GM19372 (cell line): ENCODE measurements around the gene FBXO11.
"Not testable (repeated sequence)": the region's sequence is repeated elsewhere in the genome, so short reads cannot be mapped to it uniquely, and the experiment has no call there.

Experiments used
- ATAC-seq: cut with Tn5 transposase; IDR thresholded peaks from one replicate; pipeline ENCODE4 v1.9.1; 2021; ENCODE audit warnings: mild to moderate bottlenecking, low read depth, moderate library complexity; ENCODE audit not compliant: unreplicated experiment

The FBXO11 gene

DNA sequence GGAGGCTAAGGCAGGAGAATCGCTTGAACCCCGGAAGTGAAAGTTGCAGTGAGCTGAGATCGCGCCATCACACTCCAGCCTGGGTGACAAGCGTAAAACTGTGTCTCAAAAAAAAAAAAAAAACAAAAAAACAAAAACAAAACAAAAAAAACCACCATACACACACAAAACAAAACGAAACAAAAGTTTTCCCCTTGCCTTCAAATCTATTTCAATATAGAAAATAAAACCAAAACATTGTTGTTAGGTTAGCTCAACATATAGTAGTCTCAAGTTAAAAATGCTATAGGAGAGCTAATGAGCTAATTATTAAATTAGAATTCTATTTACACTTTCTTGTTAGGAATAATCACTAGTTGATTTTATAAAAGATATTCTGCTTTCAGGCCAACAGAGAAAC lies 43.3 kb downstream of the FBXO11 start:
- ATAC-seq, result no peak

DNA sequence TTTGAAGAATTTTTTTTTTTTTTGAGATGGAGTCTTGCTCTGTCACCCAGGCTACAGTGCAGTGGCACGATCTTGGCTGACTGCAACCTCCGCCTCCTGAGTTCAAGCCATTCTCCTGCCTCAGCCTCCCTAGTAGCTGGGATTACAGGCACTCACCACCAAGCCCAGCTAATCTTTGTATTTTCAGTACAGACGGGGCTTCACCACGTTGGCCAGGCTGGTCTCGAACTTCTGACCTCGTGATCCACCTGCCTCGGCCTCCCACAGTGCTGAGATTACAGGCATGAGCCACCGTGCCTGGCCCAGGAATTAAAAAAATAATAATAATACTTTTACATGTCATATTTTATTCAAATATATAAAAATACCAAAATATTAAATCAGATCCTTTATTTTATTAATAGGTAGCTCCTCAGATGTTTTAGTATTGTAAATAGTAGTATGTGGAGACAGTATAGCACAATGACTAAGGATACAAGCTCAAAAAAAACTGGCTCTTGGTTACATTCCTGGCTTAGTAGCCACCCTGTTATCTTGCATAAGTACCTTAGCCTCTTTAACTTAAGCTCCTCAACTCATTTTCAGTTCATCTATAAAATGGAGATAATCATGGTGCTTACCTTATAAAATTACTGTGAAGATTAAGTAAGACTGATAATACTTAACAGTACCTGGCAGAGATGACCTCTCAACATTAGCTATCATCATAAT lies 53.1 kb downstream of the FBXO11 start:
- ATAC-seq, result not testable (repeated sequence)

DNA sequence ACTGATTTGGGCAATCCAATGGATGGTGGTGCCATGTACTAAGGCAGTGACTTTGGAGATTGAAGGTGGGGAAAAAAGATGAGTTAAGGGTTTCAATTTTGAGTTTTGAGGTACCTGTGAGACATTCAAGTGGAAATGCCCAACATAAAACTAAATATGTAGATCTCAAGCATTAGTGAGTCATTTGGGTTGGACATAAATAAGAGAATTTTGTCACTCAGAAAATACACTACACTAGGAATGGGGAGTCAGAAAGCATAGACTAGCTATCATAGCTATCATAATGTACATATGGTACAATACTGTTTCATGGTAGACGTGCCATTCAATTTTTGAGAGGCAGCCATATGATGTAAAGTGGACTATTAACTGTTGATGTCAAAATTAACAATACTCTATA lies 56.1 kb downstream of the FBXO11 start:
- no peak for ATAC-seq

DNA sequence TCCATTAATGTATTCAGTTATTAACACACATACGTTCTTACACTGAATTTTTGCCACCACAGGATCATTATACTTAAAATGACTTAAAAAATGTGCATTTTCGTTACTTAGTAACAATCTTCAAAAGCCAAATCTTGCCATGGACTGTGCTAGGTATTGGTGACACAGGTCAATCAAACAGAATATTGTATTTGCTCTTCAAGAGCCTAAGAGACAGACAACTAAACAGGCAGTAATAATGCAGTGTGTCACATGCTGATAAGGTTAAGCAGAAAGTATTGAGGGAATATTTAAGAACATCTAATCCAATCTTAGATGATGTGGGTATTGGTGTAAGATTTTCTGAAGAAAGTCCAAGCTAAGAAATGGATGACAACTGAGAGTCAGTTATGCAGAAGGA lies 56.9 kb downstream of the FBXO11 start:
- ATAC-seq, result no peak

DNA sequence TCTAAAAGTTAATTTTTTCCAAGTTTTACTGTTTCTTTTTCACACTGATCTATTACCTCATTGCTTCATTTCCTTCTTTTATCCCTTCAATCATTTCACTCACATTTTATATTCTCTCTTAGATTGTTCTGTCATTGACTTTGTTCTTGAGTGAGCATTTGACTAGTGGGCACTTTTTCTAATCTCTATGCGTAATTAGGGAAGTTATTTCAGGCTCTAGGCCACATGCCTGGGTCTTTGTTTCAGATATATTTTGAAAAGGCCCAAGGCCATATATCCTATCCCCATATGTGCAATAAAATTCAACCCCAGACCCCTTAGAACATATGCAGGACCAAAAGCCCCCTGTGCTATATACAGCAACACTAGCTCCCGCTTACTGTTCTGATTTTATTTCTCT lies 62.1 kb downstream of the FBXO11 start:
- no peak for ATAC-seq

DNA sequence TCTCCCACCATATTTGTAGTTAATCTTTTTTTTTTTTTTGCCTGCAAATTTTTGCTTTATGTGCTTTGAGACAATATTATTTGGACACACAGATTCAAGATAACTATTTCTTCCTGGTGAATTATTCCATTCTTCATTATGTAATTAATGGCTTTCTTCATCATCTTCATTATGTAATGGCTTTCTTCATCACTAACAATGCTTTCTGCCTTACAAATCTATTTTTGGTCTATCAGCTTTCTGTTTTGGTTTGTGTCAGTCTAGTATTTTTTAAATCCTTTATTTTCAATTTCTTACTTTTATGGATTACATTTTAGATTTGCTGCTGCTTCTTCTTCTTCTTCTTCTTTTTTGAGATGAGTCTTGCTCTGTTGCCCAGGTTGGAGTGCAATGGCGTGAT lies 62.9 kb downstream of the FBXO11 start:
- no peak for ATAC-seq

DNA sequence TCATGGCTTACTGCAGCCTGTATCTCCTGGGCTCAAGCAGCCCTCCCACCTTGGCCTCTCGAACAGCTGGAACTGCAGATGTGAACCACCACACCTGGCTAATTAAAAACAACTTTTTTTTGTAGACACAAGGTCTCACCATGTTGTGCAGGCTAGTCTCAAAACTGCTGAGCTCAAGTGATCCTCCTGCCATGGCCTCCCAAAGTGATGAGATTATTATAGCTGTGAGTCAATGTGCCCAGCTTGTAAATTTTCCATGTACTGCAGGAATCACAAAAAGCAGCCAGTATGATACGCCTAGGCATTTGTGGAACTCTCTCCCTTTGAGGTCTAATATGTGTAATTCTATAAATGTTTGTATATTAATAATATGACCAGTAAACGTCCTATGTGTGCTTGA lies 63.5 kb downstream of the FBXO11 start:
- ATAC-seq, result no peak

DNA sequence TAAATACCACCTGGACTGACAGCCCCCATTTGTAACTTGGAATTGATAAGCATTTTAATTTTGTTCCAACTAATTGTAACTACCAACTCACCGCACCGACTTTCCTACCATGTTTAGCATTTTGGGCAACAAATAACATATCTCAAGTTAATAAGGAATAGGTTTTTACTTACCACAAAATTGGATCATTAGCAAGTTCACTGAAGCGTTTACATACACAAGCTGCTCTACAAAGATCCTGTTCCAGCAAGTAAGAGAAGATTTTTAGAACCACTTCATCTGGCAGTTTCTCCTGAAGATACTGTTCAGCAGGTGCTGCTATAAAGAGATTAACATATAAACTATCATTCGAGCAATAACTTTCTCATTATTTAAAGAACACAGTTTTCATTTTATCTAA lies 67.6 kb downstream of the FBXO11 start:
- ATAC-seq, result no peak

DNA sequence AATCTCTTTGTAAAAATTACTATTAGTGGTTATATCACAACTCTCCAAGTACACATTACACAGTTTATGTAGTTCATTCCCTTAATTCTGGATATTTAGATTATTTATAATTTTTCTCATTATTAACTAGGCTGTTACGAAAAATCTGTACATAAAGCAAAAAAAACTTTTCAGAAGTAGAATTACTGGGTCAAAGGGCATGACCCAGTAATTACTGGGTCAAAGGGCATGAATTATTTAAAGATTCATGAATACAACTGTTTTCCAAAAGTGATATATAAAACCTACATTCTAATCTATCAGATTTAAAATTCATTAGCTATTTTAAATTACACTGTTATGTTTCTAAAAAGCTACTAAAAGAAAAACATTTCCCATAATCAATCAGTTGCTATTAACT lies 68.0 kb downstream of the FBXO11 start:
- no peak for ATAC-seq

DNA sequence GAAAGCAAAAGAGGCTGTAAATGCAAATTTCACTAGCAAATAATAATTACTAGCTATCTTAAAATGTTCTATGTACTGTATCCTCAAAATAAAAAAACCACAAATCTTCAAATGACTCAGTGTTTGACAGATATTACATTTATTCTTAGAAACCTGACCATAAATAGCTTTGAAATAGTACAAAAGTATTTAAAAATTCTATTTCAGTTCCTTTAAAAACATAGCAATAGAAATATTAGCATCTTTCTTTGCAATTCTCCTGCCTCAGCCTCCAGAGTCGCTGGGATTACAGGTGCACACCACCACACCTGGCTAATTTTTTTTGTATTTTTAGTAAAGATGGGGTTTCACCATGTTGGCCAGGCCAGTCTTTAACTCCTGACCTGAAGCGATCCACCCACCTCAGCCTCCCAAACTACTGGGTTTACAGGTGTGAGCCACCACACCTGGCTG lies 72.8 kb downstream of the FBXO11 start:
- no peak for ATAC-seq

DNA sequence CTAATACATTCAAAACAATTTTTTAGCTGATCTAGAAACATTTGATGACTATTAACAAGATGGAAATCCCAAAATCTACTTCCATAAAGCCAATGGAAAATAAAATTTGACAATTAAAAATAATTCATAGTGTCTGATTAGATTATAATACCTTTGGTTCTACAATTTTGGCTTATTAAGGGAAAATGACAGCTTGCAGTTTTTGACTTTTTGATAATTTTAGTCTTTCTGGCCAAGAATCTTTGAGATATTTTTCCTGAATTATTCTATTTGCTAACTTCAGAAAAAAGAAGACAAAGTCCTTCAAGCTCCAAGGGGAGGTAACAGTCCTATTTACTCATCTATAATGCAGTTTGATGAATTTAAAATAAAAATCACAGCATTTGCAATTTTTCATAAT lies 83.8 kb downstream of the FBXO11 start:
- ATAC-seq, result no peak

DNA sequence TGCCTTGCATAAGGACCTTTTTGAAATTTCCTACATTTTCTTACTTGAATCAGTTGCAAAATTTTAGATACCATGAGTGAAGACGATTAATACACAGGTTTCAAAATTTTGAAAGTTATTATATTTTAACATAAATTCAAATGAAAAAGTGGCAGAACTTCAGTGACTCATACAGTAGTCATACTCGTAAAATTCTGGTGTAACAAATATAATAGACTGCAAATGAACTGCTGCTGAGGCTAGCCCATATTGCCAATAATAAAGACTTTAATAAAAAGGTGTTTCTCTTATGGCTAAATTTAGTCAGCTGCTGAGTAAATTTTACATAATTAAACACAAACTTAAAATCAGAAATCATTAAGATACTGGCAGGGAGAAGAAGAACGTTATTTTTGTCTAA lies 86.5 kb downstream of the FBXO11 start:
- no peak for ATAC-seq

DNA sequence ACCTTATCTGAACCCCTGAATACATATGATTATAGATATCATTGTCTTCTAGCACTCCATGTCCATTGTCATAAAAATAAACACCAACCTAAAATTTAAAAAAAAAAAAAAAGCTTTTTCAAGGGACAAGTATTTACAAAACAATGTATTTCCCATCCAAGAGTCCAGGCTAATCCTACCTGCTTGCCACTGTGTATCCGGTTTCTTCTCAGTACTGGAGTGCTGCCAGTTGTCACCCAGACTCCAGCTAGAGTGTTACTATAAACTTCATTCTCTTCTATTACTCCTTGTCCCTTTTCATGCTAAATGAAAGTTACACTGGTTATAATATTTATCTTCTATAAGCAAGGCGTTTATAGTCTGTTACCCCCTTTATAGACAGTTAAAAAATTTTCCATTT lies 87.5 kb downstream of the FBXO11 start:
- no peak for ATAC-seq

DNA sequence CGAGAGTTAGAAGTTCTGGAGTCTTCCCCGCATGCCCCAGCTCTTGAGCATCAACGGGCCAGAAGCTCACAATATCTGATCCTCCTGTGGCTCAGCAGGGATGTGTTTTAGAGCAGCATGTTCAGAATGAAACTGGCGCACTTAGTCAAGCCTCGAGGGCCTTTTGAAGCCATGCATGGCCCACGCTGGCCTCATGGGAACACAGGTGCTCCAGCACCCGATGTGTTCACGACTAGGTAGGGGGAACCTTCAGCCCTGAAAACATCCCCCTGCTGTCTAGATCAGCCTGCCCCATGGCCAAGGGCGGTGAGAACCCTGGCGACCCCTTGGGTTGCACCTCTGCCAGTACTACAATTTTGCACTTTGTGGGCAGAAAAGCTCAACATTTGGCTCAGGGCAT lies 90.5 kb downstream of the FBXO11 start:
- no peak for ATAC-seq

DNA sequence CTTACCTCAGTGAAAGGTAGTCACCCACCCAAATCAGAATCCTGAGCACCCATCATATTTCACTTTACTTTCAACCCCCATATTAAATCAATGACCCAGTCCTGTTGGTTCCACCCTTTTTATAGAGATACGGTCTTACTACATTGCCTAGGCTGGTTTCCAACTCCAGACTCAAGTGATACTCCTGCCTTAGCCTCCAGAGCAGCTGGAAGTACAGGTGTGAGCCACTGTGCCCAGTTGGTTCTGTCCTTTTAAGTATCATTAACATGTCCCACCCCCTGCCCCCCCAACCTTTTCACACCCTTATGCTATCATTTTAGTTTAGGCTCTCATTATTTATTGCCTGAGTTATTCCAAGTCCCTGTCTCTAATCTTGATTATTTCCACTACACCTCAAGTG lies 94.6 kb downstream of the FBXO11 start:
- ATAC-seq, result no peak

DNA sequence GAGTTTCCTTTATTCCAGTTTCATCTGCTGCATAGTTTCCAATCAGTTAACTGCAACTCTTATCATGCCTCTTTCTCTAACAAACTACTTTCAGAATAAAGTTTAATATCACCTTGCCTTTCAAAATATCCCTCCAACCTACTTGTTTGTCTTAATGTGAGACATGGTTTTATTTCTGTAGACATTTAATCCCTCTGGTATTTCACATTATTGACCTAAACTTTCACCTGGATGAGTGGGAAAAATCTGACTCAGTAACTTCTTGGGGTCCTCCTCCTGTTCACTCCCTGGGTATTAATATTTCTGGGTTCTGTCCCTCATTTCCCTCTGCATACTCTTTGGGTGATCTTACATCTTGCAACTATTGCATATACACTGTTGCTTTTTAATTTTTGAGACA lies 95.4 kb downstream of the FBXO11 start:
- no peak for ATAC-seq

DNA sequence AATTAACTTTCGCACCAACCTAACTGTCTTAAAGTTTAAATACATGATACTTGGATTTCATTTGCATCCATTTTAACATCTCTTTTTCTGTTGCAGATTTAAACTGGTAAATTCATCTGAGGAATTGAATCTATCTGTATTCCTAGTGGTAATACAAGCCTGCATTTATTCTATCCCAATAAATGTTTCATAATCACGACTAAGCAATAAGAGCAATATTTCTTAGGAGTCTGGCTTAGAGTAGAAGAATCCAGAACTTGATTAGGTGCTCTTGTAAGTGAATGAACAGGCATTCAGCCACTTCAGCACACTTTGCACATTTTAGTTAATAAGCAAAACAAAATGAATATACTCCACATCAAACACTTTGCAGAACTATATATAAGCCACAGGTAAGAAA lies 96.4 kb downstream of the FBXO11 start:
- ATAC-seq, result no peak

DNA sequence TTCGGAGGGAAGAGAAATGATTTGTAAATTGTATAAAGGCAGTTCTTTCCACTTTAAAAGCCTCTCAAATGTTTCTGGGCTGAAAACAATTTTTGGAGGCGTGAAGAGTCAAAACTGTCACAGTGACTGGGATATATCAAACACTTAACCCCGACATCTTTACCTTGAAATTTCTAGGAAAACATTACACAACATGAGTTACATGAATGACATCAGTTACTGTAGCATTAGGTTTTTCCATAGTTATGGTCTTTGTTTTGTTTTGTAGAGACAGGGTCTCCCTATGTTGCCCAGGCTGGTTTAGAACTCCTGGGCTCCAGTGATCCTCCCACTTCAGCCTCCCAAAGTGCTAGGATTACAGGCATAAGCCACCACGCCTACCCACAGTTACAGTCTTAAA lies 97.7 kb downstream of the FBXO11 start:
- ATAC-seq, result no peak

DNA sequence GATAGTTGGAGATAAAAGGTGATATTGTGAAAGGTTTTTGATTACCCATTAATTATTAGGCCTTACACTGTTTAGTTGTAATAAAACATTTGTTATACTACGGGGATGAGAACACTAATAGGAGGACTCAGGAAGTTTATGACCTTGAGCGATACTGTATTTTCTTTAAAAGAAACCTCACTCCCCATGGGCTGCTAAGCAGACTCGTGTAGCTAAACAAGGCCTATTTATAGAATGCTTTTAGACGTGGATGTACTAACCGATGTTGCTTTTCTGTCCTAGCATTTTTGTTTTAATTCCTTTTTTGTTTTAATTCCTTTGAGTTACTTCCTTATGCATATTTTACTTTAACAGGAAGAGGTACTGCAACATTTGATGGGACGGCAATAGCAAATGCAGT lies 100.4 kb downstream of the FBXO11 start:
- ATAC-seq, result no peak

DNA sequence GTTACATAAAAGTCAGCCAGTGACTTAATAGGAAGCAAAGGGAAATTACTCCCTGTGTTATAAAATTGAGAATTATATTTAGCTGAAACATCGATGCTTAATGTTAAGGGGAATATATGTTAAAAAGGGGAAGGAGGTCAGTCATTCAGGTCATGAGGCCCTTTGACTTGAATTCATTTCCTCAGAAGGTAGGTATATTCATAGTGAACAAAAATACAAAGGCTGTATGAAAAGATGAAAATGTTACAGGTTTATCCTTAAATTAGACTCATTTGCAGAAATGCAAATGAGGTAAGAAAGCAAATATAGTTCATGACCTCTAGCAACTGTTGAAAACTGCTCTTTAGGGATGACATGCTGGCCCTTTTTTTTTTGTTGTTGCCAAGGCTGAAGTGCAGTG lies 102.5 kb downstream of the FBXO11 start:
- ATAC-seq, result no peak

DNA sequence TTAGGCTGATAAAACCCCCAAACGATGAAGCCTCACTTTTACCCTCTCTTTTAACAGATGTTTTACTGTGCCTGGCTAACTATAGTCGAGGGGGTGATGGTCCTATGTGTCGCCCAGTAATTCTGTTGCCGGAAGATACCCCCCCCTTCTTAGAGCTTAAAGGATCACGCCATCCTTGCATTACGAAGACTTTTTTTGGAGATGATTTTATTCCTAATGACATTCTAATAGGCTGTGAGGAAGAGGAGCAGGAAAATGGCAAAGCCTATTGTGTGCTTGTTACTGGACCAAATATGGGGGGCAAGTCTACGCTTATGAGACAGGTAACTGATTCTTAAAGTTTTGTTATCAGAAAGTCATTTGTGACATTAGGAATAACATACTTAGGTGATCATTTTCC lies 102.9 kb downstream of the FBXO11 start:
- no peak for ATAC-seq

DNA sequence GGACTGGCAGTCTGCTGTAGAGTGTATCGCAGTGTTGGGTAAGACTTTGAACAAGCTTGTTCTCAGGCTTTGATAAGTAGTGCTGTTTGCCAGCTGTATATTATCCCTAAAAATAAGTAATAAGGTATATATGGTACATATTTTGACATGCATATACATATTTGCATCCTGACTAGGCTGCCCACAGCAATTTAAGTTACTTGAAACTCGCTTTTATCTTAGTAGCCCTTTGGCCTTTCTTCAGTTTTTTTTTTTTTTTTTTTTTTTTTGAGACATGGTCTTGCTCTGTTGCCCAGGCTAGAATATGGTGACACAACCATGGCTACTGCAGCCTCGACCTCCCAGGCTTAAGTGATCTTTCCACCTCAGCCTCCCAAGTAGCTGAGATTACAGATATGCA lies 105.2 kb downstream of the FBXO11 start:
- no peak for ATAC-seq

DNA sequence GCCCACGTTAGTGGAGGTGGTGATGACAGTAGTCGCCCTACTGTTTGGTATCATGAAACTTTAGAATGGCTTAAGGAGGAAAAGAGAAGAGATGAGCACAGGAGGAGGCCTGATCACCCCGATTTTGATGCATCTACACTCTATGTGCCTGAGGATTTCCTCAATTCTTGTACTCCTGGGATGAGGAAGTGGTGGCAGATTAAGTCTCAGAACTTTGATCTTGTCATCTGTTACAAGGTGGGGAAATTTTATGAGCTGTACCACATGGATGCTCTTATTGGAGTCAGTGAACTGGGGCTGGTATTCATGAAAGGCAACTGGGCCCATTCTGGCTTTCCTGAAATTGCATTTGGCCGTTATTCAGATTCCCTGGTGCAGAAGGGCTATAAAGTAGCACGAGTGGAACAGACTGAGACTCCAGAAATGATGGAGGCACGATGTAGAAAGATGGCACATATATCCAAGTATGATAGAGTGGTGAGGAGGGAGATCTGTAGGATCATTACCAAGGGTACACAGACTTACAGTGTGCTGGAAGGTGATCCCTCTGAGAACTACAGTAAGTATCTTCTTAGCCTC lies 107.2 kb downstream of the FBXO11 start:
- ATAC-seq, result no peak
